Mesodermal cell (in vitro differentiated cells): ENCODE measurements around the gene RBM23.
"Not testable (repeated sequence)": the region's sequence is repeated elsewhere in the genome, so short reads cannot be mapped to it uniquely, and the experiment has no call there.

Source experiments
- H3K27ac ChIP-seq: 2 replicates; pipeline ENCODE4 v1.7.0; 2013; ENCODE audit warnings: mild to moderate bottlenecking, low read depth, low read length, moderate library complexity; ENCODE audit not compliant: severe bottlenecking
- H3K36me3 ChIP-seq: 2 replicates; pipeline ENCODE4 v1.7.1; 2013; ENCODE audit warnings: mild to moderate bottlenecking, low read length, moderate library complexity; ENCODE audit not compliant: control insufficient read depth, insufficient read depth
- H3K4me1 ChIP-seq: one replicate; pipeline ENCODE4 v1.7.1; 2013; ENCODE audit warnings: mild to moderate bottlenecking, low read length; ENCODE audit not compliant: insufficient read depth, control insufficient read depth, poor library complexity, severe bottlenecking
- H3K4me3 ChIP-seq: 2 replicates; pipeline ENCODE4 v1.7.0; 2013; ENCODE audit warnings: low read length, control low read depth, mild to moderate bottlenecking; ENCODE audit not compliant: insufficient read depth, poor library complexity, severe bottlenecking; ENCODE audit errors: extremely low read depth
- H3K9me3 ChIP-seq: 2 replicates; pipeline ENCODE4 v1.7.1; 2013; ENCODE audit warnings: mild to moderate bottlenecking, low read length, moderate library complexity; ENCODE audit not compliant: control insufficient read depth
- WGBS, 2 experiments: methylation state at CpG; one replicate each; pipeline ENCODE4 v1.1.5; 2013; ENCODE audit warnings: missing lambda C conversion rate in 2 of 2; ENCODE audit not compliant: insufficient coverage in 2 of 2; 5-methylcytosine and 5-hydroxymethylcytosine counted together

The RBM23 gene

DNA sequence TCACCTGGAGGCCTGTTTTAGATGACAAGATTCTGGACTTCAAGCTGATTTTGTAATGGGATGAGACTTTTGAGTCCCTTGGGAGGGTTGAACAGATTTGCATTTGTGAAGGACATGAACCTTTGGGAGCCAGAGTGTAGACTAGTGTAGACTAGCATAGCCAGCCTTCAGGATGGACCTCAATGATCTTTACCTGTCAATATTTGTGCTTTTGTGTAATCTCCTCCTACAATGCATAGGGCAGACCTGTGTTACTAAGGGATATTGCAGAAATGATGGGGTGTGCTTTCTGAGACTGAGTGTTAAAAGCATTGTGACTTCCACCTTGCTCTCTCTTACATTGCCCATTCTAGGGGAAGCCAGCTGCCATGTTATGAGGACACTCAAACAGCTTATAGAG is 57.3 kb downstream of the RBM23 start:
- no peaks in the 10 kb centered on the region for H3K4me1 ChIP-seq
- no peak overlapping the region for H3K4me3 ChIP-seq
- no peaks in the 10 kb centered on the region for H3K36me3 ChIP-seq
- H3K9me3 ChIP-seq: no peaks in the 10 kb centered on the region
- no peak overlapping the region for H3K27ac ChIP-seq

DNA sequence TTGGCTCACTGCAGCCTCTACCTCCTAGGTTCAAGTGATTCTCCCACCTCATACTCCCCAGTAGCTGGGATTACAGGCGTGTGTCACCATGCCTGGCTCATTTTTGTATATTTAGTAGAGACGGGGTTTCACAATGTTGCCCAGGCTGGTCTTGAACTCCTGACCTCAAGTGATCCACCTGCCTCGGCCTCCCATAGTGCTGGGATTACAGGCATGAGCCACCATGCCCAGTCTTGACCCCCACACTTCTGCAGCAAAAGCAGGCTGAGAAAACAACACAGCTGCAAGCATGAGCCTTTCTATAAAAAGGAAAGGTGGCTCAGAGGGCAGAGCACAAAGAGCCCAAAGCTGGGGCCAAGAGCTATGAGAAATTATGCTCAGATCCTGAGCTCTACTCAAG is 58.6 kb downstream of the RBM23 start:
- WGBS, 2 experiments: 89 to 100% methylated on average over 2 of the region's 3 CpGs
- not testable (repeated sequence) for H3K9me3 ChIP-seq, H3K27ac ChIP-seq, H3K4me1 ChIP-seq, H3K4me3 ChIP-seq, H3K36me3 ChIP-seq

DNA sequence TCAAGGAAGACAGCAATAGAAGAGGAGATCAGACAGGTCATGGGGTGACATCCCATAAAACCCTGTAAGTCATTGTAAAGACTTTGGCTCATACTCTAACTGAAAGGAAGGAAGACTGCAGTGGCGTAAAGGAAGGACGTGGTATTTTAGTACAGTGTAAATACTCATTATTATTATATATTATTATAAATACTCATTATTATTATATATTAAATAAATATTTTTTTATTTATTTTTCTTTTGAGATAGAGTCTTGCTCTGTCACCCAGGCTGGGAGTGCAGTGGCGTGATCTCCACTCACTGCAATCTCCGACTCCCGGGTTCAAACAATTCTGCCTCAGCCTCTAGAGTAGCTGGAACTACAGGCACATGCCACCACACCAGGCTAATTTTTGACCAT is 62.5 kb downstream of the RBM23 start:
- Histone ChIP-seq H3K36me3 (no peaks in the 10 kb centered on the region), H3K4me1 (peaks cover 1% of the 10 kb centered on the region), H3K27ac (no peak overlapping the region), H3K4me3 (no peak overlapping the region), H3K9me3 (no peaks in the 10 kb centered on the region)
- WGBS, 2 experiments: 98 to 100% methylated on average over 3 of the region's 5 CpGs

DNA sequence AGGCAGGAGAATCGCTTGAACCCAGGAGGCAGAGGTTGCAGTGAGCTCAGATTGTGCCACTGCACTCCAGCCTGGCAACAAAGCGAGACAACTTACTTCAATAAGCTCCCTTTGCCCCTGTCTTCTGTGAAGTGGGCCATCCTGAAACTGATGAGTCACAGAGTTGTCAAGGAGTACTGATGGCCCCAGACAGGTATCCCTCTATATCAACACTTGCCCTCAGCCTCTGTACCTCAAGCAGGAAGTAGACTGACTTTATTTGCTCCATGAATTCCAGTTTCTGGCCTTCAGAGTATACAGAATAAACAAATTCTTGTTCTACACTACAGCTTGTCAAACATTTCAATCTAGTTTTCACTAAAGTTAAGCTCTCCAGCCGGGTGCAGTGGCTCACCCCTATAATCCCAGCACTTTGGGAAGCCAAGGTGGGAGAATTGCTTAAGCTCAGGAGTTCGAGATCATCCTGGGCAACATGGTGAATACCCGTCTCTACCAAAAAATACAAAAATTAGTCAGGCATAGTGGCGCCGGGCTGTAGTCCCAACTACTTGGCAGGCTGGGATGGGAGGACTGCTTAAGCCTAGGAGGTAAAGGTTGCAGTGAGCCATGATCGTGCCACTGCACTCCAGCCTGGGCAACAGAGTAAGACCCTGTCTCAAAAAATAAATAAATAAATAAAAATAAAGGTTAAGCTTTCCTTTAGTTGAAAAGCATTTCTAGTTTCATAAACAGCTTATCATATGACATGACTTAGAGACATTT is 63.8 kb downstream of the RBM23 start:
- Histone ChIP-seq H3K4me3 (no peak overlapping the region), H3K4me1 (peaks cover 11% of the 10 kb centered on the region), H3K9me3 (no peaks in the 10 kb centered on the region), H3K27ac (no peak overlapping the region), H3K36me3 (no peaks in the 10 kb centered on the region)
- WGBS, 2 experiments: 90 to 98% methylated on average over 5 to 7 of the region's 8 CpGs

DNA sequence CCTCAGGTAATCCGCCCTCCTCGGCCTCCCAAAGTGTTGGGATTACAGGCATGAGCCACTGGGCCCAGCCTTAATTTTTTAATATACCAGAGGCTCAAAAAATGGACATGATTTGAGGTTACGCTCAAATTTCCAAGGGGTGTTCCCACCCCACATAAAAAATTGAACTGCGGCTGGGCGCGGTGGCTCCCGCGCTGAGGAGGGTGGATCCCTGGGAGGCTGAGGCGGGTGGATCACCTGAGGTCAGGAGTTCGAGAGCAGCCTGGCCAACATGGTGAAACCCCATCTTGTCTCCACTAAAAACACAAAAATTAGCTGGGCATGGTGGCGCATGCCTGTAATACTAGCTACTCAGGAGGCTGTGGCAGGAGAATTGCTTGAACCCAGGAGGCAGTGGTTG is 64.7 kb downstream of the RBM23 start:
- not testable (repeated sequence) for H3K9me3 ChIP-seq, H3K27ac ChIP-seq, H3K4me3 ChIP-seq, H3K36me3 ChIP-seq
- 89 to 90% methylated on average over 4 to 8 of the region's 11 CpGs for WGBS, 2 experiments
- peaks cover 11% of the 10 kb centered on the region for H3K4me1 ChIP-seq

DNA sequence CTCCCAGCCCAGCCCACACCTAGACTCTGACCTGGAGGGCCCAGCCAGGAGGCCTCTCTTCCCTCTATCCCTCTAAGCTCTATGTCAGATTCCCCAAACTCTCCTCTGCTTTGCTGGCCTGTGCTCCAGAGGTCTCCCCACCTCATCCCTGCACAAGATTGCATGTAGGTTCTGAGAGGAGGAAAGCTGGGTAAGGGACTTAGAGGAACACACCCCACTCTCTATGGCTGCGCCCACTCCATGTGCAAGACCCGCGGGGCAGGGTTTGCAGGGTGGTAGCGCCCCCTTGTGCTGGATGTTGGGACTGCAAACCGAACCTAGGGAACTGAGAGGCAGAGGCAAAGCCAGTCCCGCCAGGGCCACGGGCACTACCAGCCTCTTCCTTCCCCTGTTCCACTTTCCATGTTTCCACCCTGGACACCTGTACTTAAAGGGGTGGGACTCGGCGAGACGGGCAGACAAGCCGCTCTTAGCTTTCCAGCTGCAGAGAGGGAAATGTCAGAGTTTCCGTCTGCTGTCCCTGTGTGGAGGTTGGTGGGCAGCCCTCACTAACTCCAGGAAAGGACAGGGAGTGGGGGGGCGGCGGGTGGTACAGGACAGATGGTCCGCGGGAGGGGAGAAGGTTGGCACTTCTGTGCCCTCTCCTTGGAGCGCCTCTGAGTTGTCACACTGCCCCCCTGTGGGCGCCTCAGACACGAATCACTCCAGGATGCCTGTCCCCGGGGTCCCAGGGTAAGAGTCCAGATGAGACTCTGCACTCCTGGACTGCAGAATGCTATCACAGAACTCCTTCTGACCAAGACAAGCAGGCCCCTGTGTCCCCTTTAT is 65.8 kb downstream of the RBM23 start:
- no peak overlapping the region for H3K27ac ChIP-seq
- 11 to 12% methylated on average over 8 to 18 of the region's 20 CpGs for WGBS, 2 experiments
- no peaks in the 10 kb centered on the region for H3K36me3 ChIP-seq
- H3K4me3 ChIP-seq: peak overlapping the region; percentile 26
- peaks cover 20% of the 10 kb centered on the region for H3K4me1 ChIP-seq
- H3K9me3 ChIP-seq: no peaks in the 10 kb centered on the region

DNA sequence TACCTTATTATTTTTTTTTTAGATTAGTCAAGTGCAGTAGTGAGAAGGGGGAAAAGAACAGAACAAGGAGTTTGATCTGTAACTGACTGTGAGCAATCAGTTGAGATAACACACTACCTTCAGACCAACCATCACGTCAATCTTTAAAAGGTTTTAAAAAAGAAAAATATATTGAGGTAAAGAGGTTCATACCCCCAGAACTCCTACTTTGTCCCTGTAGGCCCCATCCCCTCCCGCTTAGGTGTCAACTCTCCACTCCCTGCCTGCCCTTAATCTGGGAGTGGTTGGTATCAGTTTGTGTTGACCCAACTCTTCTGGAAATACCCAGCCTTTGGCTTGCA is 66.4 kb downstream of the RBM23 start:
- peaks cover 26% of the 10 kb centered on the region for H3K4me1 ChIP-seq
- no peaks in the 10 kb centered on the region for H3K36me3 ChIP-seq
- H3K27ac ChIP-seq: no peak overlapping the region
- H3K4me3 ChIP-seq: no peak overlapping the region
- WGBS, 2 experiments: no CpG with 5 or more reads among the region's 2 CpGs
- H3K9me3 ChIP-seq: no peaks in the 10 kb centered on the region

DNA sequence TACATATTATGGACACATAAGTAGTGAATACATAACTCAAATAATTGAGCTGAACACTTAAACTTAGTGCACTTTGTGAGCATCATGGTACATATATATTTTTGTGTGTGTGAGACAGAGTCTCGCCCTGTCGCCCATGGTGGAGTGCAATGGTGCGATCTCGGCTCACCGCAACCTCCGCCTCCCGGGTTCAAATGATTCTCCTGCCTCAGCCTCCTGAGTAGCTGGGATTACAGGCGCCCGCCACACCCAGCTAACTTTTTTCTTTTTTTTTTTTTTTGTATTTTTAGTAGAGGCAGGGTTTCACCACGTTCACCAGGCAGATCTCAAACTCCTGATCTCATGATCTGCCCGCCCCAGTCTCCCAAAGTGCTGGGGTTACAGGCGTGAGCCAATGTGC is 66.8 kb downstream of the RBM23 start:
- not testable (repeated sequence) for H3K27ac ChIP-seq
- WGBS, 2 experiments: no CpG with 5 or more reads among the region's 12 CpGs

DNA sequence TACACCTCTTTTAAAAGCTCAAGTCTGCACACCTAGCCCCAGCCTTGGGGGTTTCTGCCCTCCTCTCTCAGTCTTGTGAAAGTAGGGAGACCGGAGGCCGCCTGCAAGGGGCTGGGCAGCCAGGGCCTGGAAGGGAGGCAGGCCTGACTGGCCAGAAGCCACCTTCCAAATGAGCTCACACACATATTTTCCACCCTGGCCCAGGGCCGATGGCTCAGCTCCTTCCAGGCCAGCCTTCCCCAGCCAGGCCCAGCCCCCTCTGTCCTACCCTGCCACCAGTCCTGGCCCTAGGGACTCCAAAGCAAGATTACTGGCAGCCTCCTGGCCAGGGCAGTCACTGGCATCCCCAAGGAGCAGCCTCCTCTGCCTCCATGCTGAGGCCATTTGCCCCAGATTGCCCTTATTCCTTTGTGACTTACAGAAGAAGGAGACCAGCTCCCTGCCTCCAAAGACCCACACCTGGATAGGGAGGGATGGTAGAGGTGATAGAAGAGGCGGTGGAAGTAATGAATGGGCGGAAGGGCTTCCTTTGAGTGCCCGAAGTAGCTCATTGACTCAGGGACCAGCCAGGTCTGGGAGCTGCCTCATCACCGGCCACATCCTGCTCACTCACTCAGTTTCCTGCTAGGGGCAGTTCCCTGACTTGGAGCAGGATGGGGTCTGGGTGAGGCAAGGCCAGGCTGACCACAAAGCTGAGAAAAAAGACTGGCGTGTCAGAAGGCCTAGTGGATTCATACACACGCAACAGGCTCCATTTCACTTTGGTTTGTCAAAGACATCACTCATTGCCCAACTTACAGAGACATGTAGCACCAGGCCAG is 67.8 kb downstream of the RBM23 start:
- Histone ChIP-seq H3K4me3 (no peak overlapping the region), H3K4me1 (peaks cover 37% of the 10 kb centered on the region), H3K36me3 (peaks cover 8% of the 10 kb centered on the region), H3K27ac (peak overlapping the region; percentile 78), H3K9me3 (no peaks in the 10 kb centered on the region)
- WGBS, 2 experiments: 87 to 91% methylated on average over 5 to 8 of the region's 9 CpGs

More for the DNA sequence above, 66.8 kb downstream of the RBM23 start:
- H3K9me3 ChIP-seq, H3K36me3 ChIP-seq, H3K4me3 ChIP-seq: not testable (repeated sequence)
- H3K4me1 ChIP-seq: peaks cover 27% of the 10 kb centered on the region

DNA sequence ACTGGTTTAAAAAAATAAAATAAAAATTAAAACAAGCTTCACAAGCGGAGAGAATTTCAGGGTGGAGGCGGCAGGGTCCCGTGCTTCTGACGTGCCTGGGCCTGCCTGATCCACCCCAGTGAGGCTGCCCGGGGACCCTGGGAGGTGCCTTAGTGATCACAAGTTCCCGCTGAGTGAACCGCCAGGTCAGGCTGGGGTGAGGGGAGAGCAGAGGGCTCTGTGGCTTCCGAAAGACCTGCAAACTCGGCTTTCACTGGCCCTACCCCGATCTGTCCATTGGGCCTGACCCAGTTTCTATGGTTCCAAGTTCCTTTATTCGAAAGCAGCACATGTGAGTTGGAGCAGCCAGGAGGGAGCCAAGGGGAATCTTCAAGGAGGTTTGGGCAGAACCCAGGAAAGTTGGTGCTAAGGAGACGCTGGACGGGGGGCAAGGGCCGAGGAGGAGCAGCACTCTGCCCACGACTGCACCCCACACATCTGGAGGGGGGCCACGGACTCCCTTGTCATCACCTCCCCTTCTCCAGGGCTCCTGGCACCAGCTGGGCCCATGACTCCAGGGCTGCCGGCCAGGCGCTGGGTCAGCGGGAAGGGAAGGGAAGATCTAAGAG is 69.6 kb downstream of the RBM23 start:
- H3K9me3 ChIP-seq: no peaks in the 10 kb centered on the region
- H3K4me1 ChIP-seq: peaks cover 37% of the 10 kb centered on the region
- peaks cover 27% of the 10 kb centered on the region for H3K36me3 ChIP-seq
- no peak overlapping the region for H3K4me3 ChIP-seq
- WGBS, 2 experiments: 85 to 87% methylated on average over 11 to 14 of the region's 19 CpGs
- peak overlapping the region; percentile 87 for H3K27ac ChIP-seq
